NK-92 (cell line): Measurements from ENCODE around the gene VPS13A.
"Not testable (repeated sequence)": the region's sequence is repeated elsewhere in the genome, so short reads cannot be mapped to it uniquely, and the experiment has no call there.

Experiments used
- DNase-seq: peaks from one replicate; lab custom pipeline; 2025; ENCODE audit not compliant: unreplicated experiment; lab: John Stamatoyannopoulos, UW

Gene VPS13A

GRCh38 chr9:77180056-77180455, 2.7 kb downstream of the VPS13A start:
- DNase-seq, result no peak

DNA sequence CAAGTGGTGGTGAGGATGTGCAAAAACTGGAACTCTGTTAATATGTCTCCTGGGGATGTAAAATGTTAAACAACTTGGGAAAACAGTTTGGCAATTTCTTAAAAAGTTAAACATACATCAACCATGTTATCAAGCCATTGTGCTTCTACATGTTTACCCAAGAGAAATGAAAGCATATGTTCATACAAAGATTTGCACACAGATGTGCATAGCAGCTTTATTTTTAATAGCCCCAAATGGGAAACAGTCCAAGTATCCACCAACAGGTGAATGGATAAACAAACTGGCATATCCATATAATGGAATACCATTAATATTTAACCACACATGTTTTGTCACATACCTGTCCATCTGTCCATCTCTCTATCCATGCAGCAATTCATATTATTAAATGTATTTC, 6.2 kb downstream of the VPS13A start:
- DNase-seq, result no peak

DNA sequence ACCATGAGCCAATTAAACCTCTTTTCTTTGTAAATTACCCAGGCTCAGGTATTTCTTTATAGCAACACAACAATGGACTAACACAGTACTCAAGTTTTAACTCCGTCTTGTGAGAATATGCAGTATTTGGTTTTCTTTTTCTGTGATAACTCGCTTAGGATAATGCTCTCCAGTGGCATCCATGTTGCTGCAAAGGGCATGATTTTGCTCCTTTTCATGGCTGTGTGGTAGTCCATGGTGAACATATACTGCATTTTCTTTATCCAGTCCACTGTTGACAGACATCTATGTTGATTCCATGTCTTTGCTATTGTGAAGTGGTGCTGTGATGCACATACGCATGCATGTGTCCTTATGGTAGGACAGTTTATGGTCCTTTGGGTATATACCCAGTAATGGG, 10.9 kb downstream of the VPS13A start:
- DNase-seq, result no peak

DNA sequence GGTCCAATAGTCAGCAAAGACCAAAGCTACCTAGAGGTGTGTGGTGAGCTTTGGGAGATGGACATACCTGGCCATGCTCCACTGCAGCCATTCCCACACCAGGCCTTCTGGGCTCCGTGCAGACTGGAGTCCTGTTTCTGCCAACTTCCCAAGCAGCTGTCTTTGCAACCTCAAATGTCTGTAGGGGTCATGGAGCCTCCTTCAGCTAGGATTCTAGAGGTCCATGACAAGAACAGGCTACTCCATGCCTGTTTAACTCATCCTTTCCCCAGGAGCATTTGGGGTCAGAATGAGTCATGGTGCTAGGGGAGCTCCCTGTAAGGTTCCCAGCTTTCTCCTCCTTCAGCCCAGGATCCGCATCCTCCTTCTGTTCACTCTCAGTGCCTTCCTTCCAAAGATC, 17.1 kb downstream of the VPS13A start:
- no peak for DNase-seq

DNA sequence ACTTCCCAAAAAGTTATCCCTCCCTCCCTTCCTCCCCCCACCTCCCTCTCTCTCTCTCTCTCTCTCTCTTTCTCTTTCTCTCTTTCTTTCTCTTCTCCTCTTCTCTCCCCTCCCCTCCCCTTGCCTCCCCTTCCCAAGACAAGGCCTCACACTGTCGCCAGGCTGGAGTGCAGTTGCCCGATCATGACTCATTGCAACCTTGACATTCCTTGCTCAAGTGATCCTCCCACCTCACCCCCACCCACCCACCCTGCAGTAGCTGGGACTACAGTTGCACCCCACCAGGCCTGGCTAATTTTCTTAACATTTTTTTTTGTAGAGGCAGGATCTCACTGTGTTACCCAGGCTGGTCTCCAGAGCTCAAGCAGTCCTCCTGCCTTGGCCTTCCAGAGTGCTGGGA, 32.8 kb downstream of the VPS13A start:
- DNase-seq, result no peak

DNA sequence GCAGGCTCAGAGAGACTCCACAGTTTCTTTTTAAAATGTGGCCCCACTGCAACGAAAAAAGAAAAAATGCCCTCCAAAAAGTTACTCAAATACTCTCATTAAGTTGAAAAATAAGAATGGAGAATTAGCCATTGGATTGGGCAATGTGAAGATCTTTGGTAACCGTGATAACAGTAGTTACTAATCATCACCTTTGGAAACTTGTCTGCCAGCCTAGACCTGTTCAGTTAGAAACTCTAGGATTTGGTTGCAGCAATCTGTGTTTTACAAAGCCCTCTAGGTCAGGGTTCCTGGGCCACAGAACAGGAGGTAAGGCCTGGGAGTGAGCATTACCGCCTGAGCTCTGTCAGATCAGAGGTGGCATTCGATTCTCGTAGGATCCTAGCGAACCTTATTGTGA, 34.2 kb downstream of the VPS13A start:
- DNase-seq, result no peak

DNA sequence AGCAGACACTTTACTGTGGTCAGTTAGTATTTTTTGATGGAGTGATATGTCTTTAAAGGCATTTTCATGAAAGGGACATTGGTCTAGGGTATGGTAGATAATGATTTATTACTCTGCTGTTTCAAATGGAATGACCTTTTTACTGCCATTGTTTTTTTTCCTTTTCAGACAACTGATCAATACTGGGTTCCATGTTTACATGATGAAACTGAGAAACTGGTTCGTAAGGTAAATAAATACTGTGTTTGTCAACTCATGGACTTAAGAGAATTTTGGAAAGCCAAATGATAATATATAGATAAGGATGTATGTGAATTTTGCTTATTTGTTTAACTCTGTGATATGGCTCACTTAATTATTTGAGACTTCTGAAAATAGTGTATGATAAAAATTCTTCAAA, 35.5 kb downstream of the VPS13A start:
- no peak for DNase-seq

GRCh38 chr9:77215874-77216273, 38.5 kb downstream of the VPS13A start:
- DNase-seq, result no peak

GRCh38 chr9:77218612-77219011, 41.3 kb downstream of the VPS13A start:
- DNase-seq, result no peak

GRCh38 chr9:77221431-77221830, 44.1 kb downstream of the VPS13A start:
- DNase-seq, result no peak

DNA sequence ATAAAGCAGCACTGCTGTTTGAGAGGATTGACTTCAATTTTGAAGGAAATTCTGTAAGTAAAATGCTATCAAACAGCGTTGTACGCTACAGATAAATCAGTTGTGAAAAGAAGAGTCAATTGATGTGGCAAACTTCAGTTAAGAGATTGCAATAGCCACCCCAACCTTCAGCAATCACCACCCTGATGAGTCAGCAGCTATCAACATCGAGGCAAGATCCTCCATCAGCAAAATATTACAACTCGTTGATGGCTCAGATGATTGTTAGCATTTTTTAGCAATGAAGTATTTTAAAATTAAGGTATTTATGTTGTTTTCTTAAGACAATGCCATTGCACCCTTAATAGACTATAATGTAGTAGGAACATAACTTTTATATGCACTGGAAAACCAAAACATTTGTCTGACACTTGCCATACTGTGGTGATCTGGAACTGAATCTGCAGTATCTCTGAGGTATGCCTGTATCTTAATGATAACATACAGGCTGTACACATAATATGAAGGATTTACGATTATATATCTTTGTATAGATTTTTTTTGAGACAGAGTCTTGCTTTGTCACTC, 47.5 kb downstream of the VPS13A start:
- DNase-seq, result no peak

- DNase-seq, result no peak
These were observed 59.4 kb downstream of the VPS13A start for GRCh38 chr9:77236693-77237092.

DNA sequence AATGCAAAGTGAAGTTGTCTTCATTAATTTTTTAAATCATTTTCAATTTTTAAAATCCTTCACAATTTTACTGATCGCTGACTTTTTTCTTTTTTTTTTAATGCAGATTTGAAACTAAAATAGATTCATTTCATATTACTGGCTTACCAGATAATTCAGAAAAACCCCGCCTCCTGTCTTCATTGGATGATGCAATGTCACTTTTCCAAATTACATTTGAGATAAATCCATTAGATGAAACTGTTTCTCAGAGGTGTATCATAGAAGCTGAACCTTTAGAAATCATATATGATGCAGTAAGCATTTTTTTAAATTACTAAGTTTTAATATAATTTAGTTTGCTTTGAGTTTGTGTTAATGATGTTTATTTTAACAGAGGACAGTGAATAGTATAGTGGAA, 60.6 kb downstream of the VPS13A start:
- DNase-seq, result no peak

GRCh38 chr9:77251050-77251449, 73.7 kb downstream of the VPS13A start:
- no peak for DNase-seq

GRCh38 chr9:77257275-77257674, 79.9 kb downstream of the VPS13A start:
- DNase-seq, result no peak

GRCh38 chr9:77261605-77262004, 84.3 kb downstream of the VPS13A start:
- no peak for DNase-seq

DNA sequence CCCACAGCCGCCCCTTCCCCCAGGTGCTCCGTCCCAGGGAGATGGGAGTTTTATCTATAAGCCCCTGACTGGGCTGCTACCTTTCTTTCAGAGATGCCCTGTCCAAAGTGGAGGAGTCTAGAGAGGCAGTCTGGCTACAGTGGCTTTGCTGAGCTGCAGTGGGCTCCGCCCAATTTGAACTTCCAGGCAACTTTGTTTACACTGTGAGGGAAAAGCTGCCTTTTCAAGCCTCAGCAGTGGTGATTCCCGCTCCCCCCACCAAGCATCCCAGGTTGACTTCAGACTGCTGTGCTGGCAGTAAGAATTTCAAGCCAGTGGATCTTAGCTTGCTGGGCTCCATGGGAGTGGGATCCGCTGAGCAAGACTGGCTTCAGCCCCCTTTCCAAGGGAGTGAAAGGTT, 90.4 kb downstream of the VPS13A start:
- DNase-seq, result not testable (repeated sequence)

DNA sequence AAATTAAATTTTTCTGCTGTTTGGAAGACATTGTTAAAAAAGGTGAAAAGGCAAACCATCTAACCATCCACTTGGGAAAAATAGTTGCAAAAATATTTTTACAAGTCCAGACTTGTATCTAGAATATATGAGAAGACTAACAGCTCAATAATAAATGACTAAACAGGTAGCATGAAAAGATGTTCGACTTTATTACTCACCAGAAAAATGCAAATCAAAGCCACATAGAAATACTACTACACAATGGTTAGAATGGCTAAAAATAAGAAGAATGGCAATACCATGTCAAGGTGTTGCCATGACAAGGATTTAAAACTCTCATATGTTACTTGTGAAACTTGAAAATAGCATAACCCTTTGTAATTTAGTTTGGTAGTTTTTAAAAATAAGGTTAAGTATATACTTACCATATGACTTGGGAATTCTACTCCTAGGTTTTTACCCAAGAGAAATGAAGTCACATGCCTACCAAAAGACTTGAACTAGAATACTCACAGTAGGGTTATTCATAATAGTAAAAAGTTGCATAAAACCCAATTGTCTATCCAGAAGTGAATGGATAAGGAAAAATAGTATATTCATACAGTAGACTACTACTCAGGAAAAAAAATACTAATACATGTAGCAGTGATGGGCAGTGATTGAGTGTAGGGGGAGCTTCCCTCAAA, 93.8 kb downstream of the VPS13A start:
- DNase-seq, result no peak

GRCh38 chr9:77276799-77277198, 99.5 kb downstream of the VPS13A start:
- DNase-seq, result no peak

DNA sequence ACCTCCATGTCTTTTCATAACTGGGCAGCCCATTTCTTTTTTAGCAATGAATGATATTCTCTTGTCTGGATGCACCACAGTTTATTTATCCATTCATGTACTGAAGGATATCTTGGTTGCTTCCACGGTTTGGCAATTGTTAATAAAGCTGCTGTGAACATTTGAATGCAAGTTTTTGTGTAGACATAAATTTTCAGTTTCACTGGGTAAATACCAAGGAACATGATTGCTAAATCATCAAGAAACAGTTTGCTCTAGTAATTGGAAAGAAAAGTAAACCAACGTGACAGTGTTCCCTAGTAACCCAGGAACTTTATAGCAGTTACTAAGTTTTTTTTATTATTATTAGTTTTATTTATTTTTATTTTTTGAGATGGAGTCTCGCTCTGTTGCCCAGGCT, 100.4 kb downstream of the VPS13A start:
- DNase-seq, result no peak

- no peak for DNase-seq
These were observed 106.7 kb downstream of the VPS13A start for GRCh38 chr9:77283991-77284390.

DNA sequence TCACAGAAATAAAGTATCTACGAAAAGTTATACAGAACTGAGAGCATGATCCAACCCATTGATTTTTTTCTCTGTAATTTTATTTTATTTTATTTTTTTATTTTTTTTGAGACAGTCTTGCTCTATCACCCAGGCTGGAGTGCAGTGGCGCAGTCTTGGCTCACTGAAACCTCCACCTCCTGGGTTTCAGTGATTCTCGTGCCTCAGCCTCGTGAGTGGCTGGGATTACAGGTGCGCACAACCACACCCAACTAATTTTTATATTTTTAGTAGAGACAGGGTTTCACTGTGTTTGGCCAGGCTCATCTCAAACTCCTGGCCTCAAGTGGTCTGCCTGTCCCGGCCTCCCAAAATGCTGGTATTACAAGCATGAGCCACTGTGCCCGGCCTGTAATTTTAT, 107.3 kb downstream of the VPS13A start:
- DNase-seq, result no peak

- no peak for DNase-seq
These were observed 113.0 kb downstream of the VPS13A start for GRCh38 chr9:77290373-77290772.
